WERI-Rb-1 (cell line): ENCODE data around the gene PBX4.

Source experiments
- DNase-seq: peaks from one replicate; pipeline ENCODE4 v3.0.0-alpha.2; 2020
- H3K27ac ChIP-seq: fragments of 250-450 bp; sonication (Bioruptor Pico); 2 replicates; pipeline ENCODE4 v1.5.1; 2020; ENCODE audit warnings: mild to moderate bottlenecking, moderate library complexity
- H3K27me3 ChIP-seq: fragments of 250-450 bp; sonication (Bioruptor Pico); 2 replicates; pipeline ENCODE4 v1.5.1; 2021; ENCODE audit warnings: mild to moderate bottlenecking, low read depth, moderate library complexity; ENCODE audit not compliant: insufficient read depth, severe bottlenecking
- H3K36me3 ChIP-seq: fragments of 250-450 bp; sonication (Bioruptor Pico); 2 replicates; pipeline ENCODE4 v1.5.1; 2020; ENCODE audit warnings: mild to moderate bottlenecking, moderate library complexity
- H3K4me3 ChIP-seq: 2 replicates; pipeline ENCODE4 v1.5.1; 2011; ENCODE audit warnings: low read depth, mild to moderate bottlenecking, control low read depth, low read length
- H3K9me3 ChIP-seq: fragments of 250-450 bp; sonication (Bioruptor Pico); 2 replicates; pipeline ENCODE4 v1.5.1; 2021; ENCODE audit warnings: mild to moderate bottlenecking, moderate library complexity; ENCODE audit not compliant: severe bottlenecking
- CTCF ChIP-seq: IDR thresholded peaks from 2 replicates; pipeline ENCODE4 v1.5.1; 2011; ENCODE audit warnings: low read depth, mild to moderate bottlenecking, control low read depth, inconsistent platforms, low read length

PBX4 gene

GRCh38 chr19:19651076-19651475 lies 32.6 kb upstream of the PBX4 start:
- Histone ChIP-seq H3K27me3 (no peaks in the 10 kb centered on the region), H3K27ac (no peak overlapping the region), H3K9me3 (no peaks in the 10 kb centered on the region), H3K4me3 (no peak overlapping the region), H3K36me3 (peaks cover 84% of the 10 kb centered on the region)
- no peak for DNase-seq
- no peak for TF ChIP-seq CTCF

DNA sequence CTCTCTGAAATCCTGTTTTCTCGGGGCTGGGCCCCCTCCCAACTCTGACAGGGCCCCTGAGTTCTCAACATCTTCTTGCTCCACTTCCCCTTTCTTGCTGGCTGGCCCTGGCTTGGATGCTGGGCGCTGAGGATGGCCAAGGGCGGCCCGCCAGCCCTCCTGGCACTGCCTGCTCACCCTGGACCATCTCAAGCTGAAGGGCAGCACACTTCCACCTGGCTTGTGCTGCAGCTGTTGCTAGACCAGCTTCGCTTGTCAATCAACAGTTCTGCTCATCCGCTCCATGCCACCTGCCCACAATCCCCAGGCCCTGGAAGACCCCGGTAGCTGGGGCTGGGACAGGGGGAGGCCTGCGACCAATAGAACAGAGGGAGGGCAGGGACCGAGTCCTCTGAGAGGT lies 31.8 kb upstream of the PBX4 start:
- no peak for TF ChIP-seq CTCF
- H3K36me3 ChIP-seq: peaks cover 84% of the 10 kb centered on the region
- no peak overlapping the region for H3K27ac ChIP-seq
- no peaks in the 10 kb centered on the region for H3K27me3 ChIP-seq
- H3K4me3 ChIP-seq: no peak overlapping the region
- no peaks in the 10 kb centered on the region for H3K9me3 ChIP-seq
- DNase-seq: no peak

DNA sequence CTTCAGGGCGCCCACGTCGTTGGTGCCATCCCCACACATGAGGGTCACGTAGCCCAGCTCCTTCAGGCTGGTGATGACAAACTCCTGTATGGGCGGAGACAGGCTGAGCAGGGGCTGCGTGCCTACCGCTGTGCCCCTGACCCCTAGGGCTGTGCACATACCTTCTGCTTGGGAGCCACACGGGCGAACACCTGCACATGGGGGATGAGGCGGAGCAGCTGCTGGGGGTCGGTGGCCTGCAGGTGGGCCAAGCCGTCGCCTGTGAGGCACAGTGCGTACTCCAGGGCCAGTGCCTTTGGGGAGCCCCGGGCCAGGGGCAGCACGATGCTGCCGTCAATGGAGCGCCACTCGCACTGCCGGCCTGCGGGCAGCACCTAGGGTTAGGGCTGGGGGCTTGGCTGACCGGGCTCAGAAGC lies 31.1 kb upstream of the PBX4 start:
- no peaks in the 10 kb centered on the region for H3K27me3 ChIP-seq
- no peak overlapping the region for H3K4me3 ChIP-seq
- no peak for DNase-seq
- H3K36me3 ChIP-seq: peaks cover 84% of the 10 kb centered on the region
- H3K9me3 ChIP-seq: no peaks in the 10 kb centered on the region
- no peak for TF ChIP-seq CTCF
- H3K27ac ChIP-seq: no peak overlapping the region

DNA sequence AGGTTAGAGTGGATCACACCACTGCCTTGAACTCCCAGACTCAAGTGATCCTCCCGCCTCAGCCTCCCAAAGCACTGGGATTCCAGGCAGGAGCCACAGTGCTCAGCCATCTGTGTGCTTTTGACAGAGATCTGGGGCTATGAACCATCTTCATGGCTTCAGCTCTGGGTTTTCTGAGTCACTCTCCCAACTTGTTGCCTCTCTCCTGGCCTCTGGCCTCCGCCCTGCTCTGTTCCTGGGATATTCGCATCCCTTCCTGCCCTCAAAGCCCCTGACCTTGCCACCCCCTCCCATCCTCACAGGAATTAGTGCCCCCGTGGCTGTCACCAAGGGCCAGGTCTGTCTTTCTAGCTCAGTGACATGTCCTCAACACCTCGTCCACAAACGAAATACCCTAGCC lies 30.7 kb upstream of the PBX4 start:
- DNase-seq: no peak
- Histone ChIP-seq H3K27ac (no peak overlapping the region), H3K9me3 (no peaks in the 10 kb centered on the region), H3K4me3 (no peak overlapping the region), H3K27me3 (no peaks in the 10 kb centered on the region), H3K36me3 (peaks cover 84% of the 10 kb centered on the region)
- no peak for TF ChIP-seq CTCF

GRCh38 chr19:19647037-19647835 lies 28.7 kb upstream of the PBX4 start:
- Histone ChIP-seq H3K27me3 (no peaks in the 10 kb centered on the region), H3K36me3 (peaks cover 69% of the 10 kb centered on the region), H3K27ac (no peak overlapping the region), H3K4me3 (no peak overlapping the region), H3K9me3 (no peaks in the 10 kb centered on the region)
- no peak for DNase-seq
- TF ChIP-seq CTCF: no peak

DNA sequence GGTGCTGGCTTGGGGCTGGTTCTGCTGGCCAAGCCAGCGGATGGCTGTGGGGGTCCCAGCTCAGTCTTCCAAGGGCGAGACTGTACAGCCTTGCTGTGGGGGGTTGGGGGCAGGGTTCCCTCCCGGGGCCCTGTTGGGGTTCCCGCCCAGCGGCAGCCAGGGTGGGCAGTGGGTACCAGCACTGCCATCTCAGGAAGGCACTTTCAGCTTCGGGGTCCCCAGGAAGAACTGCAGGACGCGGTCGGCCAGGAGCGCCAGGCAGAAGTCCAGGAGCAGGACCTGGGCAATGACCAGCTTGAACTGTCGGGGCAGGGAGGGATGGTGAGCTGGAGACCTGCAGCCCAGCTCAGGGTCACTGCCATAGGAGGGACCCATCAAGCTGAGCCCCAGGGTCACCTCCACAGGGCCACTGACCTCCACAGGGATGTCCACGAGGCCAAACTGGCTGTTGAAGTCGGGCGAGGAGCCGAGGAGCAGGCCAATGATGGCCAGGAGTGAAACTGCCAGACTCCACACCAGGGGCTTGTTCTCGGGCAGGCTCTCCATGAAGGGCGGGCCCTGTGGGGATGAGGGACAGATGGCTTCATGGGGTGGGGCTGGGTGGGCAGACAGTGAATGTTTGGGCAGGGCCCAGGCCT lies 26.9 kb upstream of the PBX4 start:
- no peak overlapping the region for H3K4me3 ChIP-seq
- H3K27ac ChIP-seq: no peak overlapping the region
- H3K36me3 ChIP-seq: peaks cover 50% of the 10 kb centered on the region
- no peak for DNase-seq
- no peak for TF ChIP-seq CTCF
- no peaks in the 10 kb centered on the region for H3K27me3 ChIP-seq
- no peaks in the 10 kb centered on the region for H3K9me3 ChIP-seq
